Cardiac muscle cell (in vitro differentiated cells and primary cell): ENCODE results near the gene MTLN. TPM values are rescaled to one million over a fixed set of nuclear protein-coding genes. Genes with fewer than 3 reads are reported as not detected.

ENCODE experiments used
- DNase-seq, 2 donors: peaks; one replicate each; pipeline versions ENCODE4 v3.0.0 to v3.0.0-alpha.2; 2010 to 2017; ENCODE audit warnings: low read depth in 1 of 2, low spot score in 1 of 2
- H3K27ac ChIP-seq: fragments of 200-600 bp; sonication (generic); 2 replicates; pipeline ENCODE4 v1.5.1; 2016
- H3K27me3 ChIP-seq: fragments of 200-600 bp; sonication (generic); 2 replicates; pipeline ENCODE4 v1.6.0; 2016; ENCODE audit warnings: control low read depth
- H3K36me3 ChIP-seq: fragments of 200-600 bp; sonication (generic); 2 replicates; pipeline ENCODE4 v1.5.1; 2016; ENCODE audit warnings: control low read depth
- H3K4me1 ChIP-seq: fragments of 200-600 bp; sonication (generic); 2 replicates; pipeline ENCODE4 v1.8.1; 2017; ENCODE audit warnings: low read depth, mild to moderate bottlenecking, mixed run types
- H3K4me3 ChIP-seq: fragments of 200-600 bp; sonication (generic); 2 replicates; pipeline ENCODE4 v1.5.1; 2016; ENCODE audit warnings: mild to moderate bottlenecking
- H3K9me3 ChIP-seq: fragments of 200-600 bp; sonication (generic); 2 replicates; pipeline ENCODE4 v1.5.1; 2017; ENCODE audit warnings: low read depth, mild to moderate bottlenecking, control low read depth
- polyA plus RNA-seq: library from polyadenylated mRNA; unstranded; fragments of >200 nt; fragmentation: Nextera tagmentation; extraction: Ambion mirVana; gene quantifications from 2 replicates; pipeline ENCODE4 v1.2.1, GENCODE V29; 2016
- total RNA-seq: library from RNA; depleted of rRNA; stranded (reverse); fragments of >200 nt; gene quantifications from 2 replicates; pipeline ENCODE4 v1.2.3, GENCODE V29; 2016
- TF ChIP-seq, protein P1 (sequence below): IDR thresholded peaks from 2 replicates; pipeline ENCODE4 v1.5.1; 2012; ENCODE audit warnings: low read depth, mild to moderate bottlenecking, low read length

MTLN gene
- total and polyA plus RNA-seq, 2 experiments from 2014 or later = 79.6 to 84.2 TPM

DNA sequence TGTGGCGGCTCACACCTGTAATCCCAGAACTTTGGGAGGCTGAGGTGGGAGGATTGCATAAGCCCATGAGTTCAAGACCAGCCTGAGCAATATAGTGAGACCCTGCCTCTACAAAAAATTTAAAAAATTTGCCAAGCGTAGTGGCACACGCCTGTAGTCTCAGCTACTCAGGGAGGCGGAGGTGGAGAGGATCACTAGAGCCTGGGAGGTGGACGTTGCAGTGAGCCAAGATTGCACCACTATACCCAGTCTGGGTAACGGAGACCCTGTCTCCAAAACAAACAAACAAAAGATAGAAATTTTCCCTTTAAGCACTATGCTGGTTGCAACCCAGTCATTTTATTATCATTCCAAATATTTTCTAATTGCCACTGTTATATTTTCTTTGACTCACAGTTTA lies 39.8 kb downstream of the MTLN start:
- DNase-seq = no peak
- H3K36me3 ChIP-seq = no peaks in the 10 kb centered on the region
- TF ChIP-seq, protein P1, sequence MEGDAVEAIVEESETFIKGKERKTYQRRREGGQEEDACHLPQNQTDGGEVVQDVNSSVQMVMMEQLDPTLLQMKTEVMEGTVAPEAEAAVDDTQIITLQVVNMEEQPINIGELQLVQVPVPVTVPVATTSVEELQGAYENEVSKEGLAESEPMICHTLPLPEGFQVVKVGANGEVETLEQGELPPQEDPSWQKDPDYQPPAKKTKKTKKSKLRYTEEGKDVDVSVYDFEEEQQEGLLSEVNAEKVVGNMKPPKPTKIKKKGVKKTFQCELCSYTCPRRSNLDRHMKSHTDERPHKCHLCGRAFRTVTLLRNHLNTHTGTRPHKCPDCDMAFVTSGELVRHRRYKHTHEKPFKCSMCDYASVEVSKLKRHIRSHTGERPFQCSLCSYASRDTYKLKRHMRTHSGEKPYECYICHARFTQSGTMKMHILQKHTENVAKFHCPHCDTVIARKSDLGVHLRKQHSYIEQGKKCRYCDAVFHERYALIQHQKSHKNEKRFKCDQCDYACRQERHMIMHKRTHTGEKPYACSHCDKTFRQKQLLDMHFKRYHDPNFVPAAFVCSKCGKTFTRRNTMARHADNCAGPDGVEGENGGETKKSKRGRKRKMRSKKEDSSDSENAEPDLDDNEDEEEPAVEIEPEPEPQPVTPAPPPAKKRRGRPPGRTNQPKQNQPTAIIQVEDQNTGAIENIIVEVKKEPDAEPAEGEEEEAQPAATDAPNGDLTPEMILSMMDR = no peak
- no peaks in the 10 kb centered on the region for H3K9me3 ChIP-seq
- no peaks in the 10 kb centered on the region for H3K27me3 ChIP-seq
- no peak overlapping the region for H3K4me3 ChIP-seq
- H3K4me1 ChIP-seq = peaks cover 7% of the 10 kb centered on the region
- no peak overlapping the region for H3K27ac ChIP-seq

DNA sequence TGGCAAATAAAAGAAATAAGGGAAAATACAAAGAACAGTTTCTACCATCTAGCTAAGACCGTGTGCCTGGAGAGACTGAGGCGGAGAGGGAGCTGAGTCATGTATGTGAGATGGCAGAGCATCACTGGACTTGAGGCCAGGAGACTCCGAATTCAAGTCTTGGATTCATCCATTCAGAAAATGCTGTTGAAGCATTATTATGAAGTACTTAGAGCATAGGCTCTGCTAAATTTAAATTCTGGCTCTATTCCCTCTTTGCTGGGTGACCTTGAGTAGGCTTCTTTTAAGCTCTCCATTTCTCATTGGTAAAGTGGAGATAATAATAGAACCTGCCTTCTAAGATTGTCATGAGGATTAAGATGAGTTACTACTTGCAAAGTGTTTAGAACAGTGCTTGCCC lies 42.2 kb downstream of the MTLN start:
- Histone ChIP-seq H3K4me3 (no peak overlapping the region), H3K27ac (no peak overlapping the region), H3K27me3 (no peaks in the 10 kb centered on the region), H3K4me1 (peaks cover 7% of the 10 kb centered on the region), H3K9me3 (no peaks in the 10 kb centered on the region), H3K36me3 (no peaks in the 10 kb centered on the region)
- TF ChIP-seq, protein P1 = no peak
- no peak for DNase-seq

DNA sequence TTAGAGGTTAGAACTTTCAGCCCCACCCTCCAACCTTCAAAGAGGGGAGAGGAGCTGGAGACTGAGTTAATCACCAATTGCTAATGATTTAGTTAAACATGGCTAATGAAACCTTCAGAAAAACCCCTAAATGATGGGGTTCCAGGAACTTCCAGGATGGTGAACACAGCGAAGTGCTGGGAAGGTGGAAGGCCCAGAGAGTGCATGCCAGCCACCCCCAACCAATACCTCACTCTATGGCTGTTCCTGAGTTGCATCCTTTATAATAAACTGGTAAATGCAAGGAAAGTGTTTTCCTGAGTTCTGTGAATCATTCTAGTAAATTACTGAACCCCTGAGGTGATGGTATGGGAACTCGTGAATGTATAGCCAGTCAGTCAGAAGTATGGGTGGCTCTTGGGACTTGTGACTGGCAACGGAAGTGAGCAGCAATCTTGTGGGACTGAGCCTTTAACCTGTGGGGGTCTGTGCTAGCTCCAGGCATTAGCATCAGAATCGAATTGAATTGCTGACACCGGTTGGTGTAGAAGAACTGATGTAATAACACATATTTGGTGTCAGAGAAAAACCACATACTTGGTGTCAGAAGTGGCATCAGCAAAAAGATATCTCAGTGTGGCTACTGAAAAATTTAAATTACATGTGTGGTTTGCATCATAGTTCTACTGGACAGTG lies 44.9 kb downstream of the MTLN start:
- Histone ChIP-seq H3K36me3 (no peaks in the 10 kb centered on the region), H3K4me3 (no peak overlapping the region), H3K27me3 (no peaks in the 10 kb centered on the region), H3K9me3 (no peaks in the 10 kb centered on the region), H3K27ac (no peak overlapping the region), H3K4me1 (peaks cover 7% of the 10 kb centered on the region)
- TF ChIP-seq, protein P1 = no peak
- peak in 1 of 2 donors; percentile 34 for DNase-seq

DNA sequence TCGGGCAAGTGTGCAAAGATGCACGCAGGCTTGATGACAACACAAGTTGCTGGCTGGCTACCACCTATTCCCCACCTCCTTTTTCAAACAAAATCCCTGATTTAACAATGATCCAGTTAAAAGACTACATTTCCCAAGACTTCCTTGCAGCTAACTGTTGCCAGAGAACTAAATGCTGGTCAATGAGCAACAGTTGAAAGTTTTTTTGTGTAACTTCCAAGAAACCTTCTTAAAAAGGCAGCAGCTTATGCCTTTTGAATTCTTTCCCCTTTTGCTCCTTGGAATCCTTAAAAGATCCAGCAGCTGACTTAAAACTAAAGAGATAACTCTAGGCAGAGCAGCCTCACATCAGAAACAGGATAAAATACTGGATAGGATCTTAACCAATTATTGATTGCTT lies 46.1 kb downstream of the MTLN start:
- no peak overlapping the region for H3K4me3 ChIP-seq
- peaks cover 7% of the 10 kb centered on the region for H3K4me1 ChIP-seq
- no peaks in the 10 kb centered on the region for H3K36me3 ChIP-seq
- peak in 1 of 2 donors; percentile 54 for DNase-seq
- TF ChIP-seq, protein P1 = no peak
- no peak overlapping the region for H3K27ac ChIP-seq
- H3K9me3 ChIP-seq = no peaks in the 10 kb centered on the region
- H3K27me3 ChIP-seq = no peaks in the 10 kb centered on the region

Other genes with a start within 250 kb of the MTLN start
- gene MALL, start 96.7 kb downstream of the MTLN start, total RNA-seq = 0.21 TPM in 1 of 2 replicates, not detected in the other
- gene MALL, start 96.7 kb downstream of the MTLN start, polyA plus RNA-seq = not detected in 2 replicates
- 5.8 and 6.2 TPM in 2 replicates for gene NPHP1, start 7.5 kb downstream of the MTLN start, total RNA-seq
- gene NPHP1, start 7.5 kb downstream of the MTLN start, polyA plus RNA-seq = 11.6 and 12.3 TPM in 2 replicates